Stimulated activated CD4-positive, alpha-beta T cell treated with anti-CD3 and anti-CD28 coated beads, Interleukin-2, amount 100 ng/mL, for 24 hours (primary cell): Measurements from ENCODE around the gene WWOX.
"Not testable (repeated sequence)": the region's sequence is repeated elsewhere in the genome, so short reads cannot be mapped to it uniquely, and the experiment has no call there.

ENCODE experiments used
- DNase-seq, 2 donors: peaks; one replicate each; pipeline ENCODE4 v3.0.0-alpha.2; 2020

WWOX gene

GRCh38 chr16:78592111-78592510 is 492.7 kb downstream of the WWOX start:
- no peak for DNase-seq

GRCh38 chr16:78593352-78593751 is 493.9 kb downstream of the WWOX start:
- DNase-seq, result no peak

GRCh38 chr16:78594191-78594590 is 494.7 kb downstream of the WWOX start:
- no peak for DNase-seq

GRCh38 chr16:78596348-78596995 is 497.0 kb downstream of the WWOX start:
- DNase-seq, result no peak

- DNase-seq, result no peak
These were observed 497.6 kb downstream of the WWOX start for GRCh38 chr16:78596996-78597422.

- DNase-seq, result no peak
These were observed 498.5 kb downstream of the WWOX start for GRCh38 chr16:78597809-78598570.

- no peak for DNase-seq
These were observed 499.8 kb downstream of the WWOX start for GRCh38 chr16:78599271-78599670.

- not testable (repeated sequence) for DNase-seq
These were observed 505.1 kb downstream of the WWOX start for GRCh38 chr16:78604423-78605062.

- DNase-seq, result no peak
These were observed 506.2 kb downstream of the WWOX start for GRCh38 chr16:78605548-78606101.

GRCh38 chr16:78606545-78606944 is 507.1 kb downstream of the WWOX start:
- no peak for DNase-seq

GRCh38 chr16:78607022-78607421 is 507.6 kb downstream of the WWOX start:
- no peak for DNase-seq

- no peak for DNase-seq
These were observed 508.0 kb downstream of the WWOX start for GRCh38 chr16:78607465-78607864.

GRCh38 chr16:78608305-78608776 is 508.9 kb downstream of the WWOX start:
- DNase-seq, result no peak

- DNase-seq, result no peak
These were observed 510.2 kb downstream of the WWOX start for GRCh38 chr16:78609402-78610274.

GRCh38 chr16:78611318-78611717 is 511.9 kb downstream of the WWOX start:
- no peak for DNase-seq

GRCh38 chr16:78619811-78620210 is 520.4 kb downstream of the WWOX start:
- DNase-seq, result no peak

- DNase-seq, result no peak
These were observed 520.8 kb downstream of the WWOX start for GRCh38 chr16:78620291-78620690.

- DNase-seq, result no peak
These were observed 524.3 kb downstream of the WWOX start for GRCh38 chr16:78623796-78624195.

- no peak for DNase-seq
These were observed 524.9 kb downstream of the WWOX start for GRCh38 chr16:78624366-78624765.

- no peak for DNase-seq
These were observed 529.1 kb downstream of the WWOX start for GRCh38 chr16:78628461-78629045.

- no peak for DNase-seq
These were observed 529.7 kb downstream of the WWOX start for GRCh38 chr16:78629173-78629572.

GRCh38 chr16:78630102-78630501 is 530.6 kb downstream of the WWOX start:
- no peak for DNase-seq
